HG02870 (cell line): ENCODE data around the gene NAPB.
A peak's percentile ranks its signal among the peaks of the same experiment; 100 is the strongest.

ENCODE experiments used
- ATAC-seq: cut with Tn5 transposase; IDR thresholded peaks from one replicate; pipeline ENCODE4 v1.9.1; 2021; ENCODE audit warnings: mild to moderate bottlenecking, moderate library complexity; ENCODE audit not compliant: unreplicated experiment

Gene NAPB

DNA sequence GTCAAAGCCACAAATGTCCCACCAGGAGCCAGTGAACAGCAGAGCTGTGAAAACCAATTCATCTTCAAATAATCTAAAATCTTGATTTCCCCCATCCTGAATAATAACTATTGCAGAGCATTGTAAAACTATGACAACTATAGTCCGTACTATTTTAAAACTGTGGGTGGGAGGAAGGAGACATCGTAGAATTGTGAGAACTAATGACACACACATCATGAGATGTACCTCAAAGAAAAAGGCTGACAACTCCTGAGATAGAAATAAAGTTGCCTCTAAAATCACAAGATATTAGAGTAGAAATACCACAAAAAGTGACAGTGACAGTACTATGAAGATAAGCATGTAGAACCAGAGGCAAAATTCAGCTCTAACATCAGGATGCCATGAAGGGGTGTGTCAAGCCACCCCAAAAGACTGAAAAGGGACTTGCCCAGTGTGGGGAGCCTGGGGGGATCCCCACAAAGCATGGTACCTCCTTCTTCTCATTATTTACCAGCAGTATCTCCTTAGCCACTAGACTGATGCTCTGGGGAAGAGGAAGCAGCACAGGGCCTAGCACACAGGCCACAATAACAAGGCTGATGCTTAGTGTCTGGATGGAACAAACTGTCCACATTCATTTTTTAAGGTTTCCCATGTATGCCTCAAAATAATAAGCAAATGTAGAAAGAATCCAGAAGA is 13.4 kb downstream of the NAPB start:
- peak; percentile 91 for ATAC-seq

DNA sequence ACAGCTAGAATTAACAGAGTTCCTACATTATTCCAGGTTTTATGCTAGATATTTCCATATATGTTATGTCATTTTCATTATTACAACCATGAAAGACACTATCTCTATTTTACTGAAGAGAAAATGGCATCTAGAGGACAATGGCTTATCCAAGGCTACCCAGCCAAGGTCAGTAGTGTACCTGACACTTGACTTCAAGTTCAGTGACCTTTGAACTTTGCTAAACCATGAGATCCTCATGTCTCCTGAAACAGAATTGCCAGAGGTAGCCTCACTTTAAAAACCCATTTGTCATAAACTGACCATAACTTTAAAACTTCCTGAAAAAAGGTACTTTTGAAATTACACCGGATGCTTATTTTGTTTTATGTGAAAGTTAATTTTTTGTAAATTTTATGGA is 14.4 kb downstream of the NAPB start:
- no peak for ATAC-seq

- no peak for ATAC-seq
Measured at GRCh38 chr20:23404196-23404595, 17.1 kb downstream of the NAPB start.

DNA sequence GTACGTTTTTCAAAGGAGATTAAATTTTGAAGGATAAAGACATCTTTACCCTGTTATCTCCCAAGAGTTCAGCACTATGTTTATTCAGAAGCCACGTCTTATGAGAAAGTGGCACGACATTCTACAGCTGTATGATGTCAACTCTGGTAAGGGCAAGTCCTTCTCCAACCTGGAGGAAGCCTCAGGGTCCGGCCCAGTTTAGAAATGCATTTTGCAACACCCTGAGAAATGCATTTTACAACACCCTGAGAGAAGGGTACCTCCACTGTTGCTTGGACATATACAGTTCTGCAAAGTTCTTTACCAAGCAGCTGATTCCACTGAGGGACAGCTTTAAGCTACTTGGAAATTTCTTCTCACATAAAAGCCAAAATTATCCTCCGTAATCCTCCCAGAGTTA is 17.5 kb downstream of the NAPB start:
- ATAC-seq: no peak

DNA sequence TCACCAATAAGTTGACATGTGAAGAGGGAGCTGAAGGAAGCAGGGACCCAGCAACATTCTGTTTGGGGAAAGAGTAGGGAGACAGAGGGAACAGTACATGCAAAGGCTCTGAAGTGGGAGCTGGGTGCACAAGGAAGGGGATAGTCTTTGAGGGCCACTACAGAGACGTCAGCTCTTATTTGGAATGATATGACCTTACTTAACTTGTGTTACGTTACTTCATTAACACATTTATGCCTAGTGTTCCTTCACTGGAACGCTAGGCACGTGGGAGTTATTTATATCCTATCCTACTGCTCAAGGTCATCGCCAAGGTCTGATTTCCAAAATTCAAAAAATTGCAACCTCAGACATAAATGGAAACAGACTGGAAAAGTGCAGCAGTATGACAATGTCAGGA is 20.2 kb downstream of the NAPB start:
- no peak for ATAC-seq

DNA sequence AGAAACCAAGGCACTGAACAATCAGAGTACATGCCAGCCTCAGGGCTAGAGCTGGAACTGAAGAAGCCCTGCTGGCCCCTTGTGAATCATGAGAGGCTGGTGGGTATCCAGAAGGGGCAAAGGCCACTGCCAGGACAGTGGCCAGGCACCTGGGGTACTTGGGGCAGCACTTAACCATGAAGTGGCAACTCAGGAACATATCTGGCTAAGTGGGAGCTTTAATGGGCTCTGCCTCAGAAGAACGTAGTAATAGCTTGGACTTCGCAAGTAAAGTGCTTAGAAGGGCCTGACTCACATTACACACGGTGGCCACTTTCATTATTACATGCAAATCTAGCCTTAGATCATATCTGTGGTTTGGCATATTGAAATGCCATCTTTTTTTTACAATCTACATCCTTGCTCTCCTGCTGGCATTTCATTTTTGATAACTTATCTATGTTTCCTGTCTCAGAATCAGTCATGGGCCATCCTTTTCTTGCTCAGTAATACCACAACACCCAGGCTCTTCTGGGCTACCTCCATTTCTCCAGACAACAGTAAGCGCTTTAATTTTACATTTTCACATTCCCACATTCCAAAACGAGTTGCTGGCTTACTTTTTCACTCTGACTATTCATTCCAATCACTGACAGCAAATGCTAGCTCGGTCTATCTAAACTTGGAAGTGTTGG is 21.6 kb downstream of the NAPB start:
- peak; percentile 69 for ATAC-seq

- no peak for ATAC-seq
Measured at GRCh38 chr20:23397961-23398360, 23.3 kb downstream of the NAPB start.

DNA sequence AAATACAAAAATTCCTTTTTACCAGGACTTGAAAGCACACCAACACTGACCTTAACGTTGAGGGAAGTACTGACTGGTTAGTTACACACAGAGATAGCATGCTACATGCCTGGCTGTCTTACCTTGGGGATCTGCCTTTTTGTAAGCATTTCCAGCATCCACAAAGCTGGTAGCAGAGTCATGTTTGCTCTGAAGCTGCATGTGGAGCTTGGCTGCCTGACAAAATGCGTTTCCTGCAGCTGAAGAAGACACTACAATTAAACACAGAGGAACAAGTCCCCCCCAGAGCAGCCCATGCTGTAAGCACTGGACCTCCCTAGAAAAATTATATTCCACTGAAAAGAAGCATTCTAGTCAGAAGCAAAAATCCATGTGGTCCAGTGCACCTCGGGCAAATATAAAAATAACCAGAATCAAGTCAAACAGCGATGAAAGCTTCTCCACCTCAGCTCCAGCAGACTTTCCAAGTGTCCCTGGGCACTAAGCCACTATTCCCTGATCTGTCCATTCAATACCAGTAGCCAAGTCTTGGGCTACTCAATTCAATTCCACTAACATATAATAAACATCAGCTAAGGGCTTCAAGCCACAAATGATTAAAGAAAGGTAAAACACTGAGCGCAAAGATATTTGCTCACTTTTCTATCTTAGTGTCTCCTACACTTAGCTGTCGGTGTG is 24.2 kb downstream of the NAPB start:
- ATAC-seq: no peak

- ATAC-seq: no peak
Measured at GRCh38 chr20:23393996-23394775, 27.1 kb downstream of the NAPB start.

DNA sequence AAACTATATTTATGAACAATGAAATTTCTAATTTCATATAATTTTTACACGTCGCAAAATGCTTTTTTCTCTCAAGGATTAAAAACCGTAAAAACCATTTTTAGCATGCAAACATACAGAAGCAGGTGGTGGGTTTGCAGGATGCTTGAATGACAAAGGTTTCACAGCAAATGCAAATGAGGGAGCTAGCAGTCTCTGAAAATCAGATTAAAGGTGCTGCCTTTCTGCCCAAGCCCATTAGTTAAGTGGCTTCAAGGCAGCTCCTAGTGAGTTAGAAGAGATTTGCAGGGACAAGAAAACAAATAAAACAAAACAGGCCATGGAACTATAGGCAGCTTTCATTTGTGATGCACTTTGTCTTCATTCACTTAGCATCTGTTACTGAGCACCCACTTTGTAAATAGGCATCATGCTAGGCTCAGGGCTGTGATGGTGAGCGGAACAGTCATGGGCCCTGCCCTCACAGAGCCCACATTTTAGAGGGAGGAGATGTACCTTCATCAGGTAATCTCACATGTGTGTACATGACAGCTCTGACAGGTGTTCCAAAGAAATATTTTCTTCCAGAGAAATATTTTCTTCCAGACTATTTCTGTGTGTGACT is 29.5 kb downstream of the NAPB start:
- ATAC-seq: peak; percentile 51

DNA sequence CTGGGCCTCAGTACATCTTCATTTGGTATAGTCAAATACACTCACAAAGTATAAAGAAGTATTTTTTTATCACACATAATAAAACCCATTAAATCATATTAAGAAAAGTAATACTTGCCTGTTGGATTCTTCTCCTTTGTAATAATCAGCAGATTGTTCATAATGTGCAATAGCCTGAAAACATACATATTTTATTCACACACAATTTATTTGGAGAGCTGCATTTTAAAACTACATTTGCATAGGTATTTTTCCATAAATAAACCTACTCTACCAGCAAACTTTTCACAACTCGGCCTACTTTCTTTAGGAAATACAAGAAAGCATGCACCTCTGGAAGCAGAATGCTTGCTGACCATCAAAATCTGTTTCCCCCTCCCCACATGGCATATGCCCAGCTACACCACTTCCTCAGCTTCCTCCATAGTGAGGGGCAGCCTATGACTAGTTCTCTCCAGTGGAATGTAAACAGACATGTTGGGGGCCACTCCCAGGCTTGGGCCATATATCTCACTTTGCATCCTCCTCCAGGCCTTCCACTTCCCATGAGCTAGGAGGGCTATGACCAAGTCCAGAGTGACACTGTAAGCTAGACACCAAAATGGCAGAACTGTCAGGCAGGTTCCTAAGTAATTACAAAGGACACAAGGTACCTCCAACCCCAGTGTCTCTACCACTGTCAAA is 31.1 kb downstream of the NAPB start:
- ATAC-seq: no peak

DNA sequence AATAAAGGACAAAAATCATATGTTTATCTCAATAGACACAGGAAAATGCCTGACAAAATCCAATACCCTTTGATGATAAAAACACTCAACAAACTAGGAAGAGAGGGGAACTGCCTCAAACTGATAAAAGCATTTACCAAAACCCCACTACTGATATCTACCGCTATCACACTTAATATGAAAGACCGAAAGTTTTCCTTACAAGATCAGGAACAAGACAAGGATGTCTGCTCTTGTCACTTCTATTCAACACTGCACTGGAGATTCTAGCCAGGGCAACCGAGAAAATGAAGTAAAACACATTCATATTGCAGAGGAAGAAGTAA is 34.2 kb downstream of the NAPB start:
- no peak for ATAC-seq

- ATAC-seq: no peak
Measured at GRCh38 chr20:23386304-23387117, 34.8 kb downstream of the NAPB start.

- no peak for ATAC-seq
Measured at GRCh38 chr20:23381876-23382275, 39.4 kb downstream of the NAPB start.

GRCh38 chr20:23379772-23380171 is 41.5 kb downstream of the NAPB start:
- ATAC-seq: no peak

DNA sequence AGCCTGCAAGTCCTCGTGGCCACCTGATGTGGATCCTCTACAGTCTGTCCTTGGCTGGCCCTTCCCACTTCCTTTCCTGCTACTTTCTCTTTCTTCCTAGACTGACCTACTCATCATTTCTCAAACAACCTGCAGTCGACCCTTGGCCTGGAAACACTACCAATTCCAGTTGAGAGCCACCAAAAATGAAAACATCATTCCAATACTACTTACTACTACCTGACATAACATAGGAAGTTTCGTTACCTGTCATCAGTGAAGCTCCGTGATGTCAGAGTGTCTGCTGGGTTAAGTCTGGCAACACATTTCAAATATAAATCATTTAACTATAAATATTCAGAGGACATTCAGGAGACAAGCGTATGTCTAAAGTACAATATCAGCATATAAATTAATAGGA is 45.5 kb downstream of the NAPB start:
- ATAC-seq: no peak

DNA sequence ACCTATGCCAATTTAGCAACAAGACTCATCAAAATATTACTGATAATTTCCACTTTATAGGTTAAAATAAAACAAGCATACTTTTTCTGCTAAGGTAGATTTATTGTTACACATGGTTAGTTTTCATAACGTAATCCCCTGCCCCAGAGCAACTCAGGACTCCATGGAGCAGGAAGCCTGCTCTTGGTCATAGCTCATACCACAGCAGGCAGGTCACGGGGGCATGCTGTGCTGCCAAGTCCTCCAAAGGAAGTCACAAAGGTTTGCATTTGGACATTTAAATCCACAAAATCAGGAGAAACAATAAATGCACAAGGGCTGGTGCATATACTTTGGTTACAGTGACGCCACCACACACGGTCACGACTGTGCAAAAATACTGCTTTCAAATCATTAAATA is 46.8 kb downstream of the NAPB start:
- ATAC-seq: no peak

- ATAC-seq: no peak
Measured at GRCh38 chr20:23371496-23371895, 49.8 kb downstream of the NAPB start.

DNA sequence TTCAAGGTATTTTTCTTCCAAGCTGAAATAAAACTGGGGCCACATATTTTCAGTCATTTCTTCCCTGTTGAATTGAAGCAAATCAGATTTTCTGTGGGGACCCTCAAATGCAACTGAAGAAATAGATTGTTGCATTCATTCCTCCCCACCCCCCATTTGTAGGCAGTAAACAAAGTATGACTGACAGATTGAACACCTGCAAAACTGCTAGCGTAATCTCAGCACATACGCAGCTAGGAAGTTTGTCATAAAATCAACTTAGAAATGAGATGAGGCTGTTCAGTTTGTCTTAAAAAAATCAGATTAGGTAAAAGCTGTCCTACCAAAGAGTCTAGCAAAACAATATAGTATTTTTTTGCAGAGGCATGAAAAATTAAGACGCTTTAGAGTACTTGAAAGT is 50.4 kb downstream of the NAPB start:
- no peak for ATAC-seq

- no peak for ATAC-seq
Measured at GRCh38 chr20:23370274-23370673, 51.0 kb downstream of the NAPB start.
